Liver (tissue), 9 donors: Measurements from ENCODE around the gene SCIN. TPM values are rescaled to one million over a fixed set of nuclear protein-coding genes. Genes with fewer than 3 reads are reported as not detected.

Source experiments
- DNase-seq: peaks from one replicate; pipeline ENCODE4 v3.0.0-alpha.2; 2017; ENCODE audit warnings: low spot score
- H3K27ac ChIP-seq, 2 donors: one replicate each; pipeline ENCODE4 v1.7.0; 2013; ENCODE audit warnings: inconsistent platforms in 2 of 2, low read length in 2 of 2, control low read depth in 1 of 2, low read depth in 1 of 2, mild to moderate bottlenecking in 1 of 2
- H3K27me3 ChIP-seq, 4 donors: one replicate each; pipeline versions ENCODE4 v1.6.1 to v1.7.0; 2013; ENCODE audit warnings: low read length in 3 of 4, inconsistent platforms in 1 of 4, mild to moderate bottlenecking in 1 of 4, moderate library complexity in 1 of 4; ENCODE audit not compliant: control insufficient read depth in 4 of 4, insufficient read depth in 4 of 4
- H3K36me3 ChIP-seq, 4 donors: one replicate each; pipeline versions ENCODE4 v1.6.1 to v1.7.0; 2013; ENCODE audit warnings: low read length in 3 of 4, mild to moderate bottlenecking in 3 of 4, low read depth in 1 of 4, moderate library complexity in 1 of 4; ENCODE audit not compliant: control insufficient read depth in 4 of 4, insufficient read depth in 3 of 4
- H3K4me1 ChIP-seq, 4 donors: one replicate each; pipeline versions ENCODE4 v1.6.1 to v1.7.0; 2013; ENCODE audit warnings: low read length in 3 of 4, mild to moderate bottlenecking in 3 of 4, moderate library complexity in 1 of 4; ENCODE audit not compliant: control insufficient read depth in 4 of 4, insufficient read depth in 4 of 4
- H3K4me3 ChIP-seq, 3 donors: one replicate each; pipeline versions ENCODE4 v1.6.1 to v1.7.0; 2013; ENCODE audit warnings: low read length in 3 of 3, control low read depth in 1 of 3, low read depth in 1 of 3, mild to moderate bottlenecking in 1 of 3
- H3K9ac ChIP-seq, 2 donors: one replicate each; pipeline ENCODE4 v1.7.0; 2013; ENCODE audit warnings: low read length in 2 of 2, mild to moderate bottlenecking in 2 of 2, moderate library complexity in 2 of 2, control low read depth in 1 of 2, low read depth in 1 of 2
- H3K9me3 ChIP-seq, 4 donors: one replicate each; pipeline versions ENCODE4 v1.6.1 to v1.7.0; 2013; ENCODE audit warnings: low read length in 3 of 4; ENCODE audit not compliant: control insufficient read depth in 4 of 4
- ATF3 ChIP-seq: IDR thresholded peaks from 2 replicates; pipeline ENCODE4 v1.6.1; 2016; ENCODE audit warnings: antibody characterized with exemption
- CTCF ChIP-seq: fragments of 150-350 bp; IDR thresholded peaks from 2 replicates; pipeline ENCODE4 v1.5.1; 2017; ENCODE audit warnings: improper control_type of control experiment, low read depth, low read length; ENCODE audit not compliant: missing input control
- EGR1 ChIP-seq, 2 donors: IDR thresholded peaks; 2 replicates each; pipeline ENCODE4 v1.6.1; 2016 to 2018; ENCODE audit warnings: antibody characterized with exemption in 2 of 2, low read depth in 2 of 2
- FOXA1 ChIP-seq: IDR thresholded peaks from 2 replicates; pipeline ENCODE4 v1.6.1; 2016; ENCODE audit warnings: antibody characterized with exemption
- FOXA2 ChIP-seq: IDR thresholded peaks from 2 replicates; pipeline ENCODE4 v1.6.1; 2016; ENCODE audit warnings: antibody characterized with exemption
- GABPA ChIP-seq, 2 donors: IDR thresholded peaks in 1 of 2; conservative IDR thresholded peaks in 1 of 2; 2 replicates each; pipeline ENCODE4 v1.6.1; 2016; ENCODE audit warnings: antibody characterized with exemption in 2 of 2, mild to moderate bottlenecking in 1 of 2, moderate library complexity in 1 of 2
- HNF4A ChIP-seq, 2 donors: conservative IDR thresholded peaks; 2 replicates each; pipeline ENCODE4 v1.6.1; 2016; ENCODE audit warnings: antibody characterized with exemption in 2 of 2, mild to moderate bottlenecking in 2 of 2
- HNF4G ChIP-seq: IDR thresholded peaks from 2 replicates; pipeline ENCODE4 v1.6.1; 2016; ENCODE audit warnings: antibody characterized with exemption
- JUND ChIP-seq, 2 donors: IDR thresholded peaks; 2 replicates each; pipeline ENCODE4 v1.6.1; 2016; ENCODE audit warnings: antibody characterized with exemption in 2 of 2
- MAX ChIP-seq: IDR thresholded peaks from 2 replicates; pipeline ENCODE4 v1.6.1; 2016; ENCODE audit warnings: antibody characterized with exemption
- NR2F2 ChIP-seq: IDR thresholded peaks from 2 replicates; pipeline ENCODE4 v1.6.1; 2016; ENCODE audit warnings: antibody characterized with exemption
- RAD21 ChIP-seq, 2 donors: IDR thresholded peaks; 2 replicates each; pipeline ENCODE4 v1.6.1; 2016; ENCODE audit warnings: antibody characterized with exemption in 2 of 2, mild to moderate bottlenecking in 2 of 2
- RXRA ChIP-seq, 2 donors: IDR thresholded peaks; 2 replicates each; pipeline ENCODE4 v1.6.1; 2017 to 2018; ENCODE audit warnings: antibody characterized with exemption in 2 of 2, mild to moderate bottlenecking in 1 of 2
- SP1 ChIP-seq: IDR thresholded peaks from 2 replicates; pipeline ENCODE4 v1.6.1; 2018; ENCODE audit warnings: antibody characterized with exemption, mild to moderate bottlenecking
- TAF1 ChIP-seq: conservative IDR thresholded peaks from 2 replicates; pipeline ENCODE4 v1.6.1; 2016; ENCODE audit warnings: antibody characterized with exemption, mild to moderate bottlenecking
- YY1 ChIP-seq: IDR thresholded peaks from 2 replicates; pipeline ENCODE4 v1.6.1; 2016; ENCODE audit warnings: antibody characterized with exemption, mild to moderate bottlenecking
- WGBS: extraction: QIAGEN DNeasy Blood & Tissue Kit; methylation state at CpG from one replicate; pipeline ENCODE4 v1.1.7; 2013; 5-methylcytosine and 5-hydroxymethylcytosine counted together
- polyA plus RNA-seq, 2 donors: library from polyadenylated mRNA; stranded (reverse) in 1 of 2; unstranded in 1 of 2; fragments of 200-250 nt in 1 of 2; fragments of >200 nt in 1 of 2; fragmentation: Nextera tagmentation in 1 of 2; extraction: Ambion mirVana in 1 of 2; gene quantifications; one replicate each; pipeline versions ENCODE4 v1.2.1 to v1.2.3, GENCODE V29; 2013 to 2015
- total RNA-seq, 2 donors: library from RNA; depleted of rRNA; stranded (reverse); fragments of >200 nt; gene quantifications; one replicate each; pipeline ENCODE4 v1.2.3, GENCODE V29; 2014
- TF ChIP-seq, protein P1 (sequence below): IDR thresholded peaks from 2 replicates; pipeline ENCODE4 v1.6.1; 2016; ENCODE audit warnings: antibody characterized with exemption, mild to moderate bottlenecking
- TF ChIP-seq, protein P2 (sequence below): IDR thresholded peaks from 2 replicates; pipeline ENCODE4 v1.6.1; 2016; ENCODE audit warnings: antibody characterized with exemption
- donor health status: healthy.
- donor health status: healthy.
- donor health status: healthy.
- donor health status: healthy.
- donor health status: healthy.

Gene SCIN
- total and polyA plus RNA-seq, 4 donors = 0.05 to 0.23 TPM; not detected in 2

- 52% methylated on average over 2 of the region's 2 CpGs for WGBS
- no peak for DNase-seq
Measured at GRCh38 chr7:12583922-12584321, 13.4 kb downstream of the SCIN start.

More at GRCh38 chr7:12583922-12584321, 13.4 kb downstream of the SCIN start:
- no peak overlapping the region for H3K9ac ChIP-seq
- no peak overlapping the region for H3K27ac ChIP-seq
- no peaks in the 10 kb centered on the region for H3K4me1 ChIP-seq
- no peak overlapping the region for H3K4me3 ChIP-seq
- TF ChIP-seq RXRA (IDR thresholded peaks at IDR 0.05) = no peak
- no peak for TF ChIP-seq SP1
- no peak for TF ChIP-seq MAX
- no peak for TF ChIP-seq HNF4G
- no peak for TF ChIP-seq YY1
- TF ChIP-seq RAD21 (IDR thresholded peaks at IDR 0.05) = no peak
- no peak for TF ChIP-seq CTCF
- no peak for TF ChIP-seq GABPA (IDR thresholded peaks at IDR 0.05 in 1 of 2, conservative IDR thresholded peaks at IDR 0.05 in 1 of 2)
- TF ChIP-seq, protein P1, sequence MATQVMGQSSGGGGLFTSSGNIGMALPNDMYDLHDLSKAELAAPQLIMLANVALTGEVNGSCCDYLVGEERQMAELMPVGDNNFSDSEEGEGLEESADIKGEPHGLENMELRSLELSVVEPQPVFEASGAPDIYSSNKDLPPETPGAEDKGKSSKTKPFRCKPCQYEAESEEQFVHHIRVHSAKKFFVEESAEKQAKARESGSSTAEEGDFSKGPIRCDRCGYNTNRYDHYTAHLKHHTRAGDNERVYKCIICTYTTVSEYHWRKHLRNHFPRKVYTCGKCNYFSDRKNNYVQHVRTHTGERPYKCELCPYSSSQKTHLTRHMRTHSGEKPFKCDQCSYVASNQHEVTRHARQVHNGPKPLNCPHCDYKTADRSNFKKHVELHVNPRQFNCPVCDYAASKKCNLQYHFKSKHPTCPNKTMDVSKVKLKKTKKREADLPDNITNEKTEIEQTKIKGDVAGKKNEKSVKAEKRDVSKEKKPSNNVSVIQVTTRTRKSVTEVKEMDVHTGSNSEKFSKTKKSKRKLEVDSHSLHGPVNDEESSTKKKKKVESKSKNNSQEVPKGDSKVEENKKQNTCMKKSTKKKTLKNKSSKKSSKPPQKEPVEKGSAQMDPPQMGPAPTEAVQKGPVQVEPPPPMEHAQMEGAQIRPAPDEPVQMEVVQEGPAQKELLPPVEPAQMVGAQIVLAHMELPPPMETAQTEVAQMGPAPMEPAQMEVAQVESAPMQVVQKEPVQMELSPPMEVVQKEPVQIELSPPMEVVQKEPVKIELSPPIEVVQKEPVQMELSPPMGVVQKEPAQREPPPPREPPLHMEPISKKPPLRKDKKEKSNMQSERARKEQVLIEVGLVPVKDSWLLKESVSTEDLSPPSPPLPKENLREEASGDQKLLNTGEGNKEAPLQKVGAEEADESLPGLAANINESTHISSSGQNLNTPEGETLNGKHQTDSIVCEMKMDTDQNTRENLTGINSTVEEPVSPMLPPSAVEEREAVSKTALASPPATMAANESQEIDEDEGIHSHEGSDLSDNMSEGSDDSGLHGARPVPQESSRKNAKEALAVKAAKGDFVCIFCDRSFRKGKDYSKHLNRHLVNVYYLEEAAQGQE = no peak
- no peak for TF ChIP-seq NR2F2
- TF ChIP-seq EGR1 (IDR thresholded peaks at IDR 0.05; ENCODE audit: low read depth in 2 of 2) = no peak
- TF ChIP-seq FOXA1 = no peak
- no peak for TF ChIP-seq TAF1
- TF ChIP-seq, protein P2, sequence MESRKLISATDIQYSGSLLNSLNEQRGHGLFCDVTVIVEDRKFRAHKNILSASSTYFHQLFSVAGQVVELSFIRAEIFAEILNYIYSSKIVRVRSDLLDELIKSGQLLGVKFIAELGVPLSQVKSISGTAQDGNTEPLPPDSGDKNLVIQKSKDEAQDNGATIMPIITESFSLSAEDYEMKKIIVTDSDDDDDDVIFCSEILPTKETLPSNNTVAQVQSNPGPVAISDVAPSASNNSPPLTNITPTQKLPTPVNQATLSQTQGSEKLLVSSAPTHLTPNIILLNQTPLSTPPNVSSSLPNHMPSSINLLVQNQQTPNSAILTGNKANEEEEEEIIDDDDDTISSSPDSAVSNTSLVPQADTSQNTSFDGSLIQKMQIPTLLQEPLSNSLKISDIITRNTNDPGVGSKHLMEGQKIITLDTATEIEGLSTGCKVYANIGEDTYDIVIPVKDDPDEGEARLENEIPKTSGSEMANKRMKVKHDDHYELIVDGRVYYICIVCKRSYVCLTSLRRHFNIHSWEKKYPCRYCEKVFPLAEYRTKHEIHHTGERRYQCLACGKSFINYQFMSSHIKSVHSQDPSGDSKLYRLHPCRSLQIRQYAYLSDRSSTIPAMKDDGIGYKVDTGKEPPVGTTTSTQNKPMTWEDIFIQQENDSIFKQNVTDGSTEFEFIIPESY = no peak
- TF ChIP-seq HNF4A (conservative IDR thresholded peaks at IDR 0.05) = no peak
- TF ChIP-seq JUND (IDR thresholded peaks at IDR 0.05) = no peak
- TF ChIP-seq ATF3 = no peak
- no peak for TF ChIP-seq FOXA2
- H3K9me3 ChIP-seq = no peaks in the 10 kb centered on the region
- H3K36me3 ChIP-seq = no peaks in the 10 kb centered on the region
- H3K27me3 ChIP-seq = no peaks in the 10 kb centered on the region
